HEK293T (cell line): ENCODE data around the gene LSM12.

Experiments
- CTCF ChIA-PET: fragments of 350-600 bp; formaldehyde crosslinking; extraction: SDS; loops from one replicate; lab custom pipeline; 2021; ENCODE audit warnings: antibody characterized with exemption, inconsistent platforms; lab: Yijun Ruan, JAX
- POLR2A ChIA-PET: fragments of 350-600 bp; formaldehyde crosslinking; extraction: SDS; loops from one replicate; lab custom pipeline; 2020; ENCODE audit warnings: antibody characterized with exemption, inconsistent platforms; lab: Yijun Ruan, JAX
- DNase-seq: peaks from one replicate; pipeline ENCODE4 v3.0.0; 2012; ENCODE audit warnings: mixed read lengths; ENCODE audit errors: extremely low spot score
- ARNT ChIP-seq: fragments of 450-650 bp; IDR thresholded peaks from 2 replicates; pipeline ENCODE4 v1.6.1; 2017; ENCODE audit warnings: mild to moderate bottlenecking
- BHLHE40 ChIP-seq: fragments of 450-650 bp; IDR thresholded peaks from 2 replicates; pipeline ENCODE4 v1.6.1; 2016; ENCODE audit warnings: mild to moderate bottlenecking, moderate library complexity, borderline replicate concordance
- CTBP1 ChIP-seq: fragments of 450-650 bp; IDR thresholded peaks from 2 replicates; pipeline ENCODE4 v1.6.1; 2016; ENCODE audit warnings: borderline replicate concordance
- ELF4 ChIP-seq: fragments of 450-650 bp; IDR thresholded peaks from 2 replicates; pipeline ENCODE4 v1.6.1; 2017; ENCODE audit warnings: antibody characterized with exemption
- FOXA1 ChIP-seq: fragments of 450-650 bp; IDR thresholded peaks from 2 replicates; pipeline ENCODE4 v1.6.1; 2016; ENCODE audit warnings: mild to moderate bottlenecking
- FOXK2 ChIP-seq: fragments of 450-650 bp; IDR thresholded peaks from 2 replicates; pipeline ENCODE4 v1.6.1; 2016; ENCODE audit warnings: mild to moderate bottlenecking
- FOXM1 ChIP-seq: fragments of 450-650 bp; IDR thresholded peaks from 2 replicates; pipeline ENCODE4 v1.6.1; 2017; ENCODE audit warnings: mild to moderate bottlenecking, borderline replicate concordance
- HDGF ChIP-seq: fragments of 450-650 bp; IDR thresholded peaks from 2 replicates; pipeline ENCODE4 v1.6.1; 2017; ENCODE audit warnings: antibody characterized with exemption, borderline replicate concordance
- L3MBTL2 ChIP-seq: fragments of 450-650 bp; conservative IDR thresholded peaks from 2 replicates; pipeline ENCODE4 v1.6.1; 2016; ENCODE audit warnings: mild to moderate bottlenecking
- LEF1 ChIP-seq: fragments of 450-650 bp; IDR thresholded peaks from 2 replicates; pipeline ENCODE4 v1.6.1; 2017; ENCODE audit warnings: mild to moderate bottlenecking, borderline replicate concordance
- NFRKB ChIP-seq: fragments of 450-650 bp; IDR thresholded peaks from 2 replicates; pipeline ENCODE4 v1.6.1; 2016; ENCODE audit warnings: mild to moderate bottlenecking, moderate library complexity
- PKNOX1 ChIP-seq: fragments of 450-650 bp; IDR thresholded peaks from 2 replicates; pipeline ENCODE4 v1.6.1; 2016
- SP1 ChIP-seq: fragments of 450-650 bp; IDR thresholded peaks from 2 replicates; pipeline ENCODE4 v1.6.1; 2017
- SUZ12 ChIP-seq: fragments of 450-650 bp; IDR thresholded peaks from 2 replicates; pipeline ENCODE4 v1.6.1; 2016; ENCODE audit warnings: mild to moderate bottlenecking
- TARDBP ChIP-seq: fragments of 450-650 bp; IDR thresholded peaks from 2 replicates; pipeline ENCODE4 v1.6.1; 2016
- ZNF384 ChIP-seq: fragments of 450-650 bp; IDR thresholded peaks from 2 replicates; pipeline ENCODE4 v1.6.1; 2016

The LSM12 gene

GRCh38 chr17:44008205-44008909 is 58.1 kb downstream of the LSM12 start:
- TF ChIP-seq PKNOX1 = no peak
- TF ChIP-seq FOXM1 = no peak
- TF ChIP-seq FOXA1 = no peak
- TF ChIP-seq CTBP1 = no peak
- TF ChIP-seq HDGF = no peak
- no peak for TF ChIP-seq TARDBP
- TF ChIP-seq ZNF384 = no peak
- TF ChIP-seq ELF4 = no peak
- TF ChIP-seq BHLHE40 = no peak
- no peak for TF ChIP-seq ARNT
- no peak for TF ChIP-seq FOXK2
- TF ChIP-seq LEF1 = no peak
- no peak for TF ChIP-seq L3MBTL2
- TF ChIP-seq SUZ12 = no peak
- no peak for TF ChIP-seq NFRKB
- TF ChIP-seq SP1 = no peak
- CTCF ChIA-PET = interaction anchor here (0.6 to 2.6 kb wide), 8 partner anchors 18 to 241 kb away, joined by 3 to 9 read pairs (median 4); no protein-coding TSS in a partner anchor
- POLR2A ChIA-PET = interaction anchor here (0.6 to 1.6 kb wide), 7 partner anchors 14 to 355 kb away, joined by 3 to 6 read pairs (median 3); partner anchors contain the start of genes LSM12 and UBTF
- no peak for DNase-seq

- ChIA-PET POLR2A (interaction anchor here (0.8 to 1.6 kb wide), 5 partner anchors 15 to 161 kb away, joined by 3 to 6 read pairs (median 3); no protein-coding TSS in a partner anchor), CTCF (interaction anchor here (0.7 to 2.6 kb wide), 8 partner anchors 10 to 93 kb away, joined by 3 to 9 read pairs (median 4); no protein-coding TSS in a partner anchor)
- DNase-seq = no peak
- TF ChIP-seq FOXM1 (no peak), L3MBTL2 (no peak), PKNOX1 (no peak), ELF4 (no peak), HDGF (no peak), FOXK2 (no peak), SUZ12 (no peak), SP1 (no peak), NFRKB (no peak), BHLHE40 (no peak), ZNF384 (no peak), TARDBP (no peak), LEF1 (no peak), ARNT (no peak), FOXA1 (no peak), CTBP1 (no peak)
These were observed 58.9 kb downstream of the LSM12 start for GRCh38 chr17:44007346-44008204.

- peak; percentile 71 for TF ChIP-seq L3MBTL2
- no peak for TF ChIP-seq CTBP1
- DNase-seq = peak; percentile 97
These were observed 59.7 kb downstream of the LSM12 start for GRCh38 chr17:44006598-44007345.

GRCh38 chr17:44006272-44006597 is 60.2 kb downstream of the LSM12 start:
- ChIA-PET CTCF (interaction anchor here (0.8 to 2.6 kb wide), 3 partner anchors 8 to 160 kb away, joined by 3 to 9 read pairs (median 3); no protein-coding TSS in a partner anchor), POLR2A (interaction anchor here (0.6 kb wide), 1 partner anchor 62 kb away, joined by 3 read pairs; no protein-coding TSS in a partner anchor)
- no peak for DNase-seq
- no peak for TF ChIP-seq PKNOX1
- no peak for TF ChIP-seq FOXM1
- no peak for TF ChIP-seq FOXA1
- TF ChIP-seq CTBP1 = no peak
- no peak for TF ChIP-seq L3MBTL2
- TF ChIP-seq ARNT = no peak
- no peak for TF ChIP-seq HDGF

More at GRCh38 chr17:44006598-44007345, 59.7 kb downstream of the LSM12 start:
- ChIA-PET CTCF (interaction anchor here (0.8 to 2.6 kb wide), 8 partner anchors 9 to 161 kb away, joined by 3 to 9 read pairs (median 4); no protein-coding TSS in a partner anchor), POLR2A (interaction anchor here (0.6 to 1.4 kb wide), 4 partner anchors 15 to 162 kb away, joined by 3 read pairs; no protein-coding TSS in a partner anchor)
